Neural crest cell (in vitro differentiated cells): ENCODE results near the gene UBE2M. TPM values are rescaled to one million over a fixed set of nuclear protein-coding genes. Genes with fewer than 3 reads are reported as not detected.

ENCODE experiments used
- DNase-seq: peaks from one replicate; pipeline ENCODE4 v3.0.0; 2021; ENCODE audit warnings: low read depth, mixed read lengths, low spot score
- H3K27ac Mint-ChIP-seq: one replicate; pipeline ENCODE4 v1.8.0; 2021; ENCODE audit warnings: mild to moderate bottlenecking, mixed read lengths; ENCODE audit not compliant: unreplicated experiment
- H3K27me3 Mint-ChIP-seq: 2 replicates; pipeline ENCODE4 v1.8.0; 2021; ENCODE audit warnings: low read depth, mild to moderate bottlenecking, mixed read lengths
- H3K36me3 Mint-ChIP-seq: 2 replicates; pipeline ENCODE4 v1.8.0; 2021; ENCODE audit warnings: low read depth, mild to moderate bottlenecking, mixed read lengths
- H3K4me1 Mint-ChIP-seq: 2 replicates; pipeline ENCODE4 v1.8.0; 2021; ENCODE audit warnings: mixed read lengths
- H3K4me3 Mint-ChIP-seq: one replicate; pipeline ENCODE4 v1.8.0; 2021; ENCODE audit warnings: mild to moderate bottlenecking, mixed read lengths
- H3K9me3 Mint-ChIP-seq: 2 replicates; pipeline ENCODE4 v1.8.0; 2021; ENCODE audit warnings: mixed read lengths
- CTCF ChIP-seq: fragments of 200-600 bp; sonication (generic); conservative IDR thresholded peaks from 2 replicates; pipeline ENCODE4 v1.5.0; 2021; ENCODE audit warnings: antibody characterized with exemption, mild to moderate bottlenecking
- total RNA-seq: library from RNA; stranded (reverse); gene quantifications from 2 replicates; pipeline ENCODE4 v1.2.1, GENCODE V29; 2021

Gene UBE2M
- total RNA-seq, 1 donor from 2014 or later: 113 TPM

DNA sequence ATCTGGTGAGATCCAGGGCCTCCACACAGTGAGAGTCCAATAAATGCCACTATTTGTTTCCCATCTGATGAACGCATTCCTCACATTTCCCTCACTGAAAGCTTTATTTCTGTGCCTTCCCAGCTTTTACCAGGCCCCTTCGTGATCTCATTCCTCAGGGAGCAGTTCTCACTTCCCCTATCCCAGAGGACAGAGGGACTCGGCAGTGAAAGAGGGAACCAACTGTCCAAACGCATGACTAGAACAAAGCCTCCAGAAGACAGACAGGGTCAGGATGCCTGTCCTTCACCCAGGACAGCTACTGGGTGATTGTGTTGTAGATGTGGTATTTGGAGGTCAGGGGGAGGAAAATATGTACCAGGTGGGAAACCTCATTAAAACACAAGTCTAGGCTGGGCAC lies 36.8 kb downstream of the UBE2M start:
- no peak for TF ChIP-seq CTCF
- Mint-ChIP-seq H3K36me3 (peaks cover 4% of the 10 kb centered on the region), H3K9me3 (no peaks in the 10 kb centered on the region), H3K27me3 (peaks cover 3% of the 10 kb centered on the region), H3K4me1 (peaks cover 30% of the 10 kb centered on the region), H3K27ac (peak overlapping the region; percentile 90), H3K4me3 (peak overlapping the region; percentile 81)
- no peak for DNase-seq

DNA sequence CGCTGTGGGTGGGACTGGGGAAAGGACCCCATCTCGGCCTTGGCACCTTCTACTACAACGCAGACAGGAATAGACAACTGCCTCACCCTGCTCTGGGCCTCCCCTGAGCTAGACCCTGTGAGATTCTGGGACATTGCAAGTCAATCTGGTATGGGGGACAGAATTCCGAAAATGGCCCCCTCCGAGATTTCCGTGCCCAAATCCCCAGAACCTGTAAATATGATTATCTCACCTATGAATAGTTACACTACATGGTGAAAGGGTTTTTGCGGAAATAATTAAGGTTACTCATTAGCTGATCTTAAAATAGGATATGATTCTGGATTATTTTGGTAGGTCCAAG lies 38.2 kb downstream of the UBE2M start:
- no peak for TF ChIP-seq CTCF
- peak overlapping the region; percentile 100 for H3K27ac Mint-ChIP-seq
- peaks cover 9% of the 10 kb centered on the region for H3K36me3 Mint-ChIP-seq
- DNase-seq: no peak
- peaks cover 37% of the 10 kb centered on the region for H3K4me1 Mint-ChIP-seq
- no peaks in the 10 kb centered on the region for H3K9me3 Mint-ChIP-seq
- peaks cover 3% of the 10 kb centered on the region for H3K27me3 Mint-ChIP-seq
- peak overlapping the region; percentile 99 for H3K4me3 Mint-ChIP-seq

DNA sequence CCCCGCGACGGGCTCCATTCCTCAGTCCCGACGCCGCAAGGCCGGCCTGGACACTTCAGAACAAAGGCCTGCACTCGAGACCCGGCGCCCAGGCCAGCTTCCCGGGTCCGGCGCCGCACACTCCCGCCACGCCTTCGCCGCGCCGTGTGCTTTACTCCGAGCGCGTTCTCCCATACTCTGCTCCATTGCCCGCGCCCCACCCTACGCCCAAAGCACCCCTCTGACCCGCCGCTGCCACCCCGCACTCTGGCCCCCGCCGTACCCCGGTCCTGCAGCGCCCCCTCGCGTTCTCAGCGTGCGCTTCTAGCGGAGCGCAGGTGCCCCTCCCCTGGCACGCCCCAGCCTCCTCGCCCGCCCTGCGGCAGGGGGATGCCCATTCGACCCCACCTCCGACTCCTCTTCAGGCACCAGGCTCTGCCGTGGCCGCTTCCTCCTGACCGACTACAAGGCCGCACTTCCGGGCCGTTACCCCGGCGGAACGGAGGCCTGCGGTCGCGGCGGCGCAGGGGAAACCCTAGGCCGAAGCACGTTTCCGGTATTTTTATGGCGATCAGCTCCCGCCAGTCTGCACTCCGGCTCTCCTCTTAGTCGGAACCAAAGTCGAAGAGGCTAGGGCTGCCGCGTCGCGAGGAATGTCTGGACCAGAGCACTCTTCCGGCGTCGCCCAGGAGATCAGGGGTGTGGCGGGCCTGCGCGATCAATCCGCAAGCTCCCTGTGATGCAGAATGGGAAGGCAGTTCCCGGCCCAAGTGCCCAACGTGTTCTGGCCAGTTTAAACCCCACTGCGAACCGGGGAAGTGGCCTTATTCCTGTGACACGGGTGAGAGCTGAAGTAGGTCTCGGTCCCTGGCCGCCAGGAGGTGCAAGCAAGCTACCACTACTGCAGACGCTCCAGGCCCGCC lies 38.8 kb downstream of the UBE2M start, which contains the start of gene ZBTB45:
Gene ZBTB45, minus strand, starts transcription at position 456 of the 902 bp plus-strand sequence. CDS start 2,137 bp downstream, outside the sequence.
- Mint-ChIP-seq H3K4me3 (peak within 1 kb of the TSS; percentile 99), H3K36me3 (peaks cover 9% of the 10 kb centered on the region), H3K27me3 (peaks cover 3% of the 10 kb centered on the region), H3K9me3 (no peaks in the 10 kb centered on the region), H3K27ac (peak within 1 kb of the TSS; percentile 100), H3K4me1 (peaks cover 38% of the 10 kb centered on the region)
- peak; percentile 87 for DNase-seq
- peak; percentile 66 for TF ChIP-seq CTCF

DNA sequence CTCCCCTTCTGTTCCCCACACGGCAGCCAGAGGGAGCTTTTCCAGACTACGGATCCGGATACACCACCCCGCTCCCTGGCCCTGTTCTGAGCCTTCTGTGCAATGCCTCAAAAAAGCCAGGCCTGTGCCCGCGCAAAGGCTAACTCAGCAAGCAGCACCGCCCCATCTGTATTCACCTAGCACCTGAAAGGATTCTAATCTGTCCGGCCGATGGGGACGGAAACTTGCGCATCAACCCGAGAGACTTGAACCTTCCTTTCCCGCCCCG lies 39.4 kb downstream of the UBE2M start:
- peaks cover 43% of the 10 kb centered on the region for H3K4me1 Mint-ChIP-seq
- H3K27me3 Mint-ChIP-seq: peaks cover 3% of the 10 kb centered on the region
- H3K36me3 Mint-ChIP-seq: peaks cover 9% of the 10 kb centered on the region
- no peaks in the 10 kb centered on the region for H3K9me3 Mint-ChIP-seq
- H3K4me3 Mint-ChIP-seq: peak overlapping the region; percentile 99
- TF ChIP-seq CTCF: peak; percentile 51
- peak overlapping the region; percentile 100 for H3K27ac Mint-ChIP-seq
- peak; percentile 61 for DNase-seq

- DNase-seq: no peak
- no peaks in the 10 kb centered on the region for H3K9me3 Mint-ChIP-seq
- H3K4me1 Mint-ChIP-seq: peaks cover 44% of the 10 kb centered on the region
- H3K27ac Mint-ChIP-seq: peak overlapping the region; percentile 100
- H3K36me3 Mint-ChIP-seq: peaks cover 9% of the 10 kb centered on the region
- peak overlapping the region; percentile 99 for H3K4me3 Mint-ChIP-seq
- H3K27me3 Mint-ChIP-seq: peaks cover 3% of the 10 kb centered on the region
- TF ChIP-seq CTCF: no peak
Measured at GRCh38 chr19:58518256-58519086, 39.9 kb downstream of the UBE2M start.
